Occipital lobe (tissue), 2 donors: ENCODE measurements around the gene ZSCAN30. TPM values are rescaled to one million over a fixed set of nuclear protein-coding genes. Genes with fewer than 3 reads are reported as not detected.

ENCODE experiments used
- DNase-seq: peaks from one replicate; lab custom pipeline; 2025; lab: John Stamatoyannopoulos, UW
- total RNA-seq: library from RNA; depleted of rRNA; stranded (reverse); fragments of >200 nt; gene quantifications from one replicate; pipeline ENCODE4 v1.2.3, GENCODE V29; 2014

The ZSCAN30 gene
- total RNA-seq: 17.5 TPM

DNA sequence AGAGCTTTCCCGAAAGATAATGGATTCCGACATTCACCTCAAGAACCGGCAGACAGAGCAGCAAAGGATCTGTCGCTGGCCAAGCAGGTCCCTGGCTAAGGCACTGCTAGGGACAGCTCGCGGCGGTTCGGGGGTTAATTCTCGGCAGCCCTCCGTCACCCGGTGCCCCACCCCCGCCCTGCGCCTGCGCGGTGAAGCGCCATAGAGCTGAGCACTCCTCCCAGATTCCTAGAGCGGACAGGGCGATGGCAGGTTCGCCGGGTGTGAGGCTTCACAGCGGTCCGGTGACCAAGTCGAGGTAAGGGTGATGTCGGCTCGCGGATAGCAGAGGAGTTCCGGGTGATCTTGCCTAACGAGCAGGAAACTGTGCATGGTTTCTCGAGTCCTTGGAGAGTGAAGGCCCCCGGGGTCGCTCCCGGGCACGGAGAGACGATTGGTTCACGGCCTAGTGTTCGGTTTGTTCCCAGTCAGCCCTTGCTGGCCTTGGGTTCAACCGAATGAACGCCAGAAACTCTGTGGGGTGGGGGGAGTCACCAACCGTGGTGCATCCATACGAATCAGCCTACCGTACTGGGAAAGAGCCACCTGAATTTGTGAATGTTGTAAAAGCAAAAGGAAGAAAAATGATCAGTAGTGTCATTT is at the start of gene ZSCAN30:
ZSCAN30 (minus strand) TSS at position 136 of the 642 bp plus-strand sequence. CDS start 25,877 bp downstream, outside the sequence.
- peak; percentile 96 for DNase-seq

DNA sequence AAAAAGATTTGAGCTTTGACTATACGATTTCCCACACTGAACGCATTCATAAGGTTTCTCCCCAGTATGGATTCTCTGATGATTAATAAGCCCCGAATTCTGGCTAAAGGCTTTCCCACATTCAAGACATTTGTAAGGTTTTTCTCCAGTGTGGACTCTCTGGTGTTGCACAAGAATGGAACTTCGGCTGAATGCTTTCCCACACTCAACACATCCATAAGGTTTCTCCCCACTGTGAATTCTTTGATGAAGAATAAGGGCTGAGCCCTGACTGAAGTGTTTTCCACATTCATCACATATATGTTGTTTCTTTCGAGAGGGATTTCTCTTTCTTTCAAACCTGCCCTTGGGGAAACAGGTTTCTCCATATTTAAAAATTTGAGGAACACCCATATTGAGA is 47.3 kb upstream of the ZSCAN30 start:
- no peak for DNase-seq

DNA sequence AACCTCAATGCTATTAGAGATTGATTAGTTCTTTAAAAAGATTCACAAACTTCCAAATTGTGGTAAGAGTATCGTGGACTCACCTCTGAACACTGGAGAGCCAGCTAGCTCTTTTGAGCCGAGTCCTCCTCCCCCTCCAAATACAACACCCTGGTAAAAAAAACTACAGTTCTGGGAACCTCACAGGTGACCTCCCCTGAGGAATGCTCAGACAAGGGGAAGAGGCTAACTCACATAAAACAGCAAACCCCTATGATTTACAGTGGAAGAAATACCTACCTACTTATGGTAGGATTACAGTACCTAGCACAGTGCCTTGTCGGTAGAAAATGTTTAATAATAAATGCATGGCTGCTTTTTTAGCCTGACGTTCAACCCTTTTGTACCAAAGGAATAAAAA is 45.8 kb upstream of the ZSCAN30 start:
- DNase-seq: no peak

- no peak for DNase-seq
Measured at GRCh38 chr18:35334821-35335220, 44.8 kb upstream of the ZSCAN30 start.

DNA sequence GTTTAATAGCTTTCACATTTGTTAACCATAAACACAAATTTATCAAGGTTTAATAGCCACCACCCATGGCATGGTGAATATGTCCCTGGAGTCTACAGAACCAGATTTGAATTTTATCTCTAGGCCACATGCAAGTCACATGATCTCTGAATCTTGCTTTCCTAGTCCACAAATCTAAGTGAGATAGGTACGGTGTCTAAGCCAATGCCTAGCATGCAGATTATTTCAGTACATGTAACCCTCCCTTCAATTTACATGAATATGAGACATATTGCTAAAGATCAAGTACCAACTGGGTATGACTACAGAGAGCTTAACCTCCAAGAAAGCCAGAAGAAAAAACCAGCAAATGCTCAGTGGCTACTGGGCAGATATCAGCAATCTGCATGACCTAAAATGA is 44.2 kb upstream of the ZSCAN30 start:
- DNase-seq: no peak

- DNase-seq: no peak
Measured at GRCh38 chr18:35331367-35332087, 41.5 kb upstream of the ZSCAN30 start.

GRCh38 chr18:35328868-35329267 is 38.8 kb upstream of the ZSCAN30 start:
- DNase-seq: no peak

- no peak for DNase-seq
Measured at GRCh38 chr18:35326695-35327387, 36.8 kb upstream of the ZSCAN30 start.

DNA sequence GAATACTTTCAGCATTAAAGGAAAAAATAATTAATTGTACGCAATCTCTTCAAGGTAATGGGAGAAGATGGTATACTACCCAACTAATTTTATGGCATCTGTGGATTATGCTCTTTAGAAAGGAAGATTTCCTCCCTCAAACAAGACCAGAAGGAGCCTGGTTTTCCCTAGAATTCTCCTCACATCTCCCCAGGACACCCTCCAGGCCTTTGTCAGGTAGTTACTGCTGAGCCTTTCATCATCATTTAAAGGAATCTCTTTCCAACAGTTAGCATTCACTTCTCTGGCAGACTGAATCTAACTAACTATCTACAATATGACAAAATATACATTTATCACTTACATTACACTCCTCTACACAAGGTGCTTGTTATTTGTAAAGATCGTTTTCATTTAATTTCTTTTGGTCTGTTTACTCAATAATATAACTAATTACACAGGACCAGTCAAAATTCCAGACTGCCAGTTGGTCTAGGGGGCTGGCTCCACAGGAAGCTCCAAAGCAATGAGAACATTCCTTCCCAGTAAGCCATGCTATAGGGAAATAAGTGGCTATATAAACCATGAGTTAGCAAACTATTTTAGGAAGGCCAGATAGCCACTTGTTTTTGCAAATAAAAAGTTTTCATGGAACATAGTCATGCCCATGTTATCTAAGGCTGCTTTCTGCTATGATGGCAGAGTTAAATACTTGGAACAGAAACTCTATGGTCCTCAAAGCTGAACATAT is 35.1 kb upstream of the ZSCAN30 start:
- no peak for DNase-seq

DNA sequence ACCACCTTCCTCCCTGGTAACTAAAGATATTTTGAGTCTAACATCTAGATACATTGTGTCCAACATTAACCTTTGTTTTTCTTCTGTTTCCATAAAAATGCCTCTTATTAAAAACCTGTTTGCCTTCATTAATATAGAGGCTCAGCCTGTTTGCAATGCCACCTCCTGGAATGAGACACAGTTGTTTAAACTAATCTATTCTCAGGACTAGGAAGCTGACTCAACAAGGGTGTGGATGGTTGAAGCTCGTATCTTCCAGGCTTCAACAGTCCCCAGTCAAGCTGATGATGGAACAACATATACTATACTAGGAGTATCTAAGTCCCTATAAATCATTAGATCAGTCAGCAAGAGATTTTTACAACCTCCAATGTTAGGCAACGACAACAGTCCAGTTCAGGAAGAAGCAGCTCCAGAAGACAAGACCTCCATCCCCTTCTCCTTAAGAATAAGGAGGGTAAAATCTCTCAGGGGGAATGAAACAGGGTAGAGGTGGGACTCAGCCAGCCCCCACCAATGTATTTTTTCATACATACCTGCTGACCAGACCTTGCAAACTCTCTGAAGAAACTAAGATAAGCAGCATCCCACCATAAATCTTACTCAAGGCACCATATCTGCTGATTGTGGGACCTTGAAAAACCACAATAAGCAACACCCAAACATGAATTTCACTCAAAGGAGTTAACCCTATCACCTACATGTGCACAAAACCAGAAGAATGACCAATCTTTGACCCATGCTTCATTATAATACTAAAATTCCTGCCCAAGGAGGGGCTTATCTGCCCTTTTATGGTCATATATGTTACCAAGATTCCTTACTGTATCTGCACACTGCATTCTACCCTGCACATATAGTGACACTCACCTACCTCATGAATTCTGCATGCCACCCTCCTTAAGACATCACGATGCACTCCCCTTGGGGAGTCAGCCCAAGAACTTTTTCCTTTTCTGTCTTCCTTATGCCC is 32.7 kb upstream of the ZSCAN30 start:
- DNase-seq: no peak

DNA sequence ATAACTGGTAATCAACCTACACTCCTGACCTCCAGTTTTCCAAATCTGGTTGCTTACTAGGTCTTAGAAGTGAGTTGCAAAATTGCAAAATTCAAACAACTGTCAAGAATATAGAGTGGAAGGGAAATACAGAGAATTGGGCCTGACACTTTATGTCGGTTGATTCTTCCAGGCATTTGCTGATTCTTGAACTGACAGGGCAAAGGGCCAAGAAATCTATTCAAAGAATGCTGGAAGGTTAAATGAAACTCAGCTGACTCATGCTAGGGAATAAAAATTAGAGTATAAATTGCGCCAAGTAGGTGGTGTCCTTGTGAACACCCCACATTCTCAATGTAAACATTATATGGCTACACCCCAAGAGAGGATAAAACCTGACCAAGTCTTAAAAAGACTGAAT is 21.5 kb upstream of the ZSCAN30 start:
- DNase-seq: no peak

DNA sequence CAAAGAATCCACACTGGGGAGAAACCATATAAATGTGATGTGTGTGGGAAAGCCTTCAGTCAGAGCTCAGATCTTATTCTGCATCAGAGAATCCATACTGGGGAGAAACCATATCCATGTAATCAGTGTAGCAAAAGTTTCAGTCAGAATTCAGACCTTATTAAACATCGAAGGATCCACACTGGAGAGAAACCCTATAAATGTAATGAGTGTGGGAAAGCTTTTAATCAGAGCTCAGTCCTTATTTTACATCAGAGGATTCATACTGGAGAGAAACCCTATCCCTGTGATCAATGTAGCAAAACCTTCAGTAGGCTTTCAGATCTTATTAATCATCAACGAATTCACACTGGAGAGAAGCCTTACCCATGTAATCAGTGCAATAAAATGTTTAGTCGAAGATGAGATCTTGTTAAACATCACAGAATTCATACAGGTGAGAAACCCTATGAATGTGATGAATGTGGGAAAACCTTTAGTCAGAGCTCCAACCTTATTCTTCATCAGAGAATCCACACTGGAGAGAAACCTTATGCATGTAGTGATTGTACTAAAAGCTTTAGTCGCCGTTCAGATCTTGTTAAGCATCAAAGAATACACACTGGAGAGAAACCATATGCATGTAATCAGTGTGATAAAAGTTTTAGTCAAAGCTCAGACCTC is 16.7 kb upstream of the ZSCAN30 start:
- no peak for DNase-seq

DNA sequence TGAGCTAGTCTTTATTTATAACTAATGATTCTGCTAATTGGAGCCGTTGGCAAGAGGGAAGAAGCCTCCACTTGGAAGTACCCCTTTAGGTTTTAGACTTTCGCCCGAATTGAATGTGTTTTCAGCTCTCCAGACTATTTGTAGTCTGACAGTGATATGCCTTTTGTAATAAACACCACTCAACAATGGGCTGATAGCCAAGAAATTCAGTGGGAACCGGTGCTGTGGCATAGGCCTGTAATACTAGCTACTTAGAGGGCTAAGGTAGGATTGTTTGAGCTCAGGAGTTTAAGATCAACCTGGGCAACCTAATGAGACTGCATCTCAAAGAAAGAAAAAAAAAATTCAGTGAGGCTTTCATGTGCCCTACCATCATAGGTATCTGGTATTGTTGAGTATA is 13.6 kb upstream of the ZSCAN30 start:
- no peak for DNase-seq

DNA sequence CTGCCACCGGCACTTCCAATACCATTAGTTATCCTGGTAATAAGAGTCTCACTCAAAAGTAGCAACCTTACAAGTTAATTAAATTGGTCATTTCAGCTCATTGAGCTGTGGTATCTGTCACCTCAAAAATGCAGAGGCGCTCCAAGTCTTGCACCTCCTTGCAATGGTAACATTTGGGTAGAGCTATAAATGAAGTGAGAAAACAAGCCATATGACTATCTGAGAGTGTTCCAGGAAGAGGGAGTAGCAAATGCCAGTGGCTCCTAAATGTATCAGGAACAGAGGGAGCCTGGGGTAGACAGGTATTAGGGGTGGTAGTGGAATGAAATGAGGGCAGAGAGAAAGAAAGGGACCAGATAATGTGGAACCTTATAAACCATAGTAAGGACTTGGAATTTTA is 6.0 kb upstream of the ZSCAN30 start:
- DNase-seq: no peak

DNA sequence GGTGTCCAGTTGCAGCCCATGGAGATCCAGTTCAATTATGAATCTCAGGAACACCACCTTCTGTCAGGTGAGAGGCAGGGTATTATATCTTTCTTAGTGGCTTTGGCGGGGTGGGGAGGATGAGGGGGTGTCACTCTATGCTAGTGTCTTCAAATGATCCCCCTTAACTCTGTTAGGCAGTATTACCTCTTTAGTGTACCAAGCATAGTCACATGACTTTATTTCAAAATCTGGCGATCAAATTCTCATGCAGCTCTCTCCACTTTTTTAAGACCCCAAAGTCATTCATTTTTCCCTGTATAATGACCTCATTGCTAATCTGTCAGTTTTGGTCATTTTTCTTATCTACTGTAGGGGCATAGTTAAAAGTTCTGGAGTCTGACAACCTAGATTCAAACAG is 1.1 kb upstream of the ZSCAN30 start:
- DNase-seq: no peak

GRCh38 chr18:35289727-35290093 is 319 bp downstream of the ZSCAN30 start:
- no peak for DNase-seq

GRCh38 chr18:35289293-35289692 is 736 bp downstream of the ZSCAN30 start:
- DNase-seq: no peak

- no peak for DNase-seq
Measured at GRCh38 chr18:35284841-35285240, 5.2 kb downstream of the ZSCAN30 start.

GRCh38 chr18:35283923-35284794 is 5.9 kb downstream of the ZSCAN30 start:
- no peak for DNase-seq
